Stimulated activated naive CD8-positive, alpha-beta T cell treated with anti-CD3 and anti-CD28 coated beads, Interleukin-15, Interleukin-2, amounts not matched to agents 100 U/mL and 50 U/mL, for 24 hours (primary cell): ENCODE data around the gene KLF2.

Experiments used
- ATAC-seq: fragments of 150-1000 bp; cut with Tn5 transposase; one replicate; pipeline ENCODE4 v1.10.0; 2021
- DNase-seq: peaks from one replicate; pipeline ENCODE4 v3.0.0; 2021

The KLF2 gene

GRCh38 chr19:16377521-16377920 is 52.9 kb downstream of the KLF2 start:
- DNase-seq (no peak), ATAC-seq (no peak)
